Peyer's patch (tissue), 4 donors: ENCODE results near the gene ODC1. TPM values are rescaled to one million over a fixed set of nuclear protein-coding genes. Genes with fewer than 3 reads are reported as not detected.

ENCODE experiments used
- DNase-seq, 3 donors: peaks; one replicate each; pipeline ENCODE4 v3.0.0-alpha.2; 2017 to 2019
- H3K27ac ChIP-seq, 4 donors: fragments of 200-600 bp; sonication (generic); one replicate each; pipeline ENCODE4 v1.5.1; 2016 to 2019
- H3K27me3 ChIP-seq, 2 donors: fragments of 200-600 bp; sonication (generic); one replicate each; pipeline ENCODE4 v1.5.1; 2019
- H3K36me3 ChIP-seq, 3 donors: fragments of 200-600 bp; sonication (generic); one replicate each; pipeline ENCODE4 v1.5.1; 2016 to 2019
- H3K4me1 ChIP-seq, 4 donors: fragments of 200-600 bp; sonication (generic); one replicate each; pipeline ENCODE4 v1.5.1; 2016 to 2019
- H3K4me3 ChIP-seq, 4 donors: fragments of 200-600 bp; sonication (generic); 1 replicate in 3 of 4; 2 replicates in 1 of 4; pipeline ENCODE4 v1.5.1; 2016 to 2019; ENCODE audit warnings: mild to moderate bottlenecking in 1 of 4
- H3K9me3 ChIP-seq, 4 donors: fragments of 200-600 bp; sonication (generic); one replicate each; pipeline ENCODE4 v1.5.1; 2016 to 2019; ENCODE audit warnings: mild to moderate bottlenecking in 1 of 4
- CTCF ChIP-seq, 6 experiments: fragments of 450-650 bp in 4 of 6; fragments of 200-600 bp in 2 of 6; sonication (generic) in 1 of 6; IDR thresholded peaks; one replicate each; pipeline ENCODE4 v1.5.1; 2017 to 2019; ENCODE audit warnings: antibody characterized with exemption in 6 of 6, mild to moderate bottlenecking in 3 of 6, moderate library complexity in 1 of 6
- POLR2A ChIP-seq, 2 donors: fragments of 450-650 bp; IDR thresholded peaks; one replicate each; pipeline ENCODE4 v1.5.1; 2017; ENCODE audit warnings: antibody characterized with exemption in 2 of 2, mild to moderate bottlenecking in 2 of 2, moderate library complexity in 2 of 2
- total RNA-seq, 4 donors: library from RNA; depleted of rRNA; stranded (reverse); fragments of >200 nt; gene quantifications; one replicate each; pipeline ENCODE4 v1.1.0, GENCODE V29; 2016

Gene ODC1
- total RNA-seq, 4 donors from 2014 or later: 31.5 to 91.6 (median 55.6) TPM

GRCh38 chr2:10481055-10481665, 33.0 kb upstream of the ODC1 start:
- no peak for TF ChIP-seq CTCF (IDR thresholded peaks at IDR 0.05)
- no peak for TF ChIP-seq POLR2A (IDR thresholded peaks at IDR 0.05)
- H3K4me3 ChIP-seq: no peak overlapping the region
- no peaks in the 10 kb centered on the region for H3K27me3 ChIP-seq
- H3K9me3 ChIP-seq: no peaks in the 10 kb centered on the region
- peak in 1 of 3 donors; percentile 19 for DNase-seq
- no peak overlapping the region for H3K27ac ChIP-seq
- no peaks in the 10 kb centered on the region for H3K4me1 ChIP-seq
- no peaks in the 10 kb centered on the region for H3K36me3 ChIP-seq

- Histone ChIP-seq H3K27me3 (no peaks in the 10 kb centered on the region), H3K27ac (no peak overlapping the region), H3K36me3 (no peaks in the 10 kb centered on the region), H3K4me1 (no peaks in the 10 kb centered on the region), H3K9me3 (no peaks in the 10 kb centered on the region), H3K4me3 (no peak overlapping the region)
- DNase-seq: no peak
- TF ChIP-seq CTCF (IDR thresholded peaks at IDR 0.05) (no peak), POLR2A (IDR thresholded peaks at IDR 0.05) (no peak)
Measured at GRCh38 chr2:10480359-10480949, 32.3 kb upstream of the ODC1 start.

GRCh38 chr2:10478916-10479315, 30.8 kb upstream of the ODC1 start:
- H3K27ac ChIP-seq: no peak overlapping the region
- no peaks in the 10 kb centered on the region for H3K4me1 ChIP-seq
- no peak overlapping the region for H3K4me3 ChIP-seq
- TF ChIP-seq CTCF (IDR thresholded peaks at IDR 0.05) (no peak), POLR2A (IDR thresholded peaks at IDR 0.05) (no peak)
- no peaks in the 10 kb centered on the region for H3K36me3 ChIP-seq
- peak in 2 of 3 donors; percentile 41 to 50 for DNase-seq
- H3K9me3 ChIP-seq: no peaks in the 10 kb centered on the region
- no peaks in the 10 kb centered on the region for H3K27me3 ChIP-seq

- Histone ChIP-seq H3K4me3 (no peak overlapping the region), H3K9me3 (no peaks in the 10 kb centered on the region), H3K36me3 (no peaks in the 10 kb centered on the region), H3K27me3 (no peaks in the 10 kb centered on the region), H3K4me1 (no peaks in the 10 kb centered on the region), H3K27ac (no peak overlapping the region)
- TF ChIP-seq CTCF (IDR thresholded peaks at IDR 0.05) (no peak), POLR2A (IDR thresholded peaks at IDR 0.05) (no peak)
- peak in 2 of 3 donors; percentile 36 to 37 for DNase-seq
Measured at GRCh38 chr2:10478298-10478625, 30.1 kb upstream of the ODC1 start.

GRCh38 chr2:10477443-10478297, 29.5 kb upstream of the ODC1 start:
- Histone ChIP-seq H3K36me3 (no peaks in the 10 kb centered on the region), H3K4me3 (no peak overlapping the region), H3K9me3 (no peaks in the 10 kb centered on the region), H3K27me3 (no peaks in the 10 kb centered on the region), H3K4me1 (no peaks in the 10 kb centered on the region), H3K27ac (no peak overlapping the region)
- DNase-seq: peak in 2 of 3 donors; percentile 14 to 24
- TF ChIP-seq CTCF (IDR thresholded peaks at IDR 0.05) (no peak), POLR2A (IDR thresholded peaks at IDR 0.05) (no peak)
